Subcutaneous abdominal adipose tissue (tissue), 5 donors: ENCODE data around the gene BCAN.

Experiments used
- H3K27ac ChIP-seq: one replicate; pipeline ENCODE4 v1.7.0; 2013; ENCODE audit warnings: low read depth, mild to moderate bottlenecking, inconsistent platforms, low read length, moderate library complexity
- H3K27me3 ChIP-seq, 5 donors: one replicate each; pipeline ENCODE4 v1.7.0; 2013; ENCODE audit warnings: low read length in 5 of 5, inconsistent platforms in 1 of 5; ENCODE audit not compliant: control insufficient read depth in 5 of 5, insufficient read depth in 4 of 5
- H3K36me3 ChIP-seq, 5 donors: one replicate each; pipeline ENCODE4 v1.7.0; 2013; ENCODE audit warnings: low read length in 5 of 5; ENCODE audit not compliant: control insufficient read depth in 5 of 5, insufficient read depth in 5 of 5
- H3K4me1 ChIP-seq, 5 donors: one replicate each; pipeline ENCODE4 v1.7.0; 2013; ENCODE audit warnings: low read length in 5 of 5, mild to moderate bottlenecking in 3 of 5, moderate library complexity in 1 of 5; ENCODE audit not compliant: control insufficient read depth in 5 of 5, insufficient read depth in 5 of 5
- H3K4me3 ChIP-seq, 5 donors: one replicate each; pipeline ENCODE4 v1.7.0; 2013; ENCODE audit warnings: low read length in 5 of 5, low read depth in 1 of 5
- H3K9ac ChIP-seq, 5 donors: one replicate each; pipeline ENCODE4 v1.7.0; 2013; ENCODE audit warnings: low read length in 5 of 5, mild to moderate bottlenecking in 4 of 5, moderate library complexity in 3 of 5
- H3K9me3 ChIP-seq, 5 donors: one replicate each; pipeline ENCODE4 v1.7.0; 2013; ENCODE audit warnings: low read length in 5 of 5; ENCODE audit not compliant: control insufficient read depth in 5 of 5
- donor health status: healthy.
- donor health status: healthy.
- donor health status: healthy.
- donor health status: healthy.
- donor health status: healthy.

BCAN gene

GRCh38 chr1:156643049-156643777, 1.3 kb downstream of the BCAN start:
- Histone ChIP-seq H3K36me3 (no peaks in the 10 kb centered on the region), H3K9me3 (peaks cover 0 to 2% (median 0%) of the 10 kb centered on the region in 5 donors), H3K9ac (no peak overlapping the region), H3K27me3 (peaks cover 53 to 90% (median 85%) of the 10 kb centered on the region in 5 donors), H3K4me1 (peaks cover 2 to 28% (median 11%) of the 10 kb centered on the region in 5 donors), H3K4me3 (no peak overlapping the region), H3K27ac (no peak overlapping the region)

GRCh38 chr1:156643778-156644092, 1.8 kb downstream of the BCAN start:
- H3K27me3 ChIP-seq, result peaks cover 52 to 90% (median 86%) of the 10 kb centered on the region in 5 donors
- peaks cover 2 to 28% (median 11%) of the 10 kb centered on the region in 5 donors for H3K4me1 ChIP-seq
- H3K9me3 ChIP-seq, result peaks cover 0 to 2% (median 0%) of the 10 kb centered on the region in 5 donors
- no peak overlapping the region for H3K4me3 ChIP-seq
- no peaks in the 10 kb centered on the region for H3K36me3 ChIP-seq
- H3K27ac ChIP-seq, result no peak overlapping the region
- no peak overlapping the region for H3K9ac ChIP-seq

- H3K4me3 ChIP-seq, result no peak overlapping the region
- no peak overlapping the region for H3K9ac ChIP-seq
- H3K4me1 ChIP-seq, result peaks cover 2 to 25% (median 11%) of the 10 kb centered on the region in 5 donors
- no peaks in the 10 kb centered on the region for H3K36me3 ChIP-seq
- H3K27me3 ChIP-seq, result peaks cover 51 to 90% (median 84%) of the 10 kb centered on the region in 5 donors
- H3K27ac ChIP-seq, result no peak overlapping the region
- H3K9me3 ChIP-seq, result peaks cover 0 to 2% (median 0%) of the 10 kb centered on the region in 5 donors
Observed at GRCh38 chr1:156644146-156644545, 2.2 kb downstream of the BCAN start.

GRCh38 chr1:156644640-156645039, 2.7 kb downstream of the BCAN start:
- no peak overlapping the region for H3K9ac ChIP-seq

GRCh38 chr1:156645056-156645455, 3.1 kb downstream of the BCAN start:
- H3K9ac ChIP-seq, result no peak overlapping the region
- H3K36me3 ChIP-seq, result no peaks in the 10 kb centered on the region
- peaks cover 43 to 87% (median 75%) of the 10 kb centered on the region in 5 donors for H3K27me3 ChIP-seq
- H3K9me3 ChIP-seq, result peaks cover 0 to 2% (median 0%) of the 10 kb centered on the region in 5 donors
- H3K4me1 ChIP-seq, result peaks cover 2 to 16% (median 11%) of the 10 kb centered on the region in 5 donors
- H3K4me3 ChIP-seq, result no peak overlapping the region
- no peak overlapping the region for H3K27ac ChIP-seq

More at GRCh38 chr1:156644640-156645039, 2.7 kb downstream of the BCAN start:
- no peaks in the 10 kb centered on the region for H3K36me3 ChIP-seq
- peaks cover 0 to 2% (median 0%) of the 10 kb centered on the region in 5 donors for H3K9me3 ChIP-seq
- H3K4me1 ChIP-seq, result peaks cover 2 to 20% (median 11%) of the 10 kb centered on the region in 5 donors
- H3K27ac ChIP-seq, result no peak overlapping the region
- H3K4me3 ChIP-seq, result no peak overlapping the region
- H3K27me3 ChIP-seq, result peaks cover 47 to 87% (median 79%) of the 10 kb centered on the region in 5 donors

- Histone ChIP-seq H3K4me3 (no peak overlapping the region), H3K4me1 (peaks cover 2 to 15% (median 11%) of the 10 kb centered on the region in 5 donors), H3K27ac (no peak overlapping the region), H3K27me3 (peaks cover 39 to 90% (median 71%) of the 10 kb centered on the region in 5 donors), H3K9ac (no peak overlapping the region), H3K9me3 (peaks cover 0 to 2% (median 0%) of the 10 kb centered on the region in 5 donors), H3K36me3 (no peaks in the 10 kb centered on the region)
Observed at GRCh38 chr1:156645666-156646065, 3.7 kb downstream of the BCAN start.

- H3K27ac ChIP-seq, result no peak overlapping the region
- H3K27me3 ChIP-seq, result peaks cover 29 to 82% (median 63%) of the 10 kb centered on the region in 5 donors
- H3K4me1 ChIP-seq, result peaks cover 2 to 6% (median 5%) of the 10 kb centered on the region in 5 donors
- H3K4me3 ChIP-seq, result no peak overlapping the region
- no peak overlapping the region for H3K9ac ChIP-seq
- no peaks in the 10 kb centered on the region for H3K36me3 ChIP-seq
- peaks cover 0 to 2% (median 0%) of the 10 kb centered on the region in 5 donors for H3K9me3 ChIP-seq
Observed at GRCh38 chr1:156646738-156647211, 4.9 kb downstream of the BCAN start.

- Histone ChIP-seq H3K36me3 (no peaks in the 10 kb centered on the region), H3K27ac (no peak overlapping the region), H3K4me3 (no peak overlapping the region), H3K4me1 (peaks cover 0 to 2% (median 1%) of the 10 kb centered on the region in 5 donors), H3K9me3 (peaks cover 0 to 2% (median 0%) of the 10 kb centered on the region in 5 donors), H3K9ac (no peak overlapping the region), H3K27me3 (peaks cover 26 to 80% (median 60%) of the 10 kb centered on the region in 5 donors)
Observed at GRCh38 chr1:156647351-156647750, 5.4 kb downstream of the BCAN start.

- Histone ChIP-seq H3K36me3 (no peaks in the 10 kb centered on the region), H3K4me1 (peaks cover 0 to 2% (median 0%) of the 10 kb centered on the region in 5 donors), H3K4me3 (no peak overlapping the region), H3K27me3 (peaks cover 26 to 79% (median 54%) of the 10 kb centered on the region in 5 donors), H3K9me3 (peaks cover 0 to 2% (median 0%) of the 10 kb centered on the region in 5 donors), H3K9ac (no peak overlapping the region), H3K27ac (no peak overlapping the region)
Observed at GRCh38 chr1:156648496-156648895, 6.6 kb downstream of the BCAN start.

GRCh38 chr1:156648951-156649350, 7.0 kb downstream of the BCAN start:
- Histone ChIP-seq H3K4me1 (peaks cover 0 to 2% (median 0%) of the 10 kb centered on the region in 5 donors), H3K9me3 (peaks cover 0 to 2% (median 0%) of the 10 kb centered on the region in 5 donors), H3K4me3 (no peak overlapping the region), H3K27me3 (peaks cover 26 to 78% (median 51%) of the 10 kb centered on the region in 5 donors), H3K9ac (no peak overlapping the region), H3K36me3 (no peaks in the 10 kb centered on the region), H3K27ac (no peak overlapping the region)
